GM21447 (cell line): ENCODE results near the gene TNRC18.
"Not testable (repeated sequence)": the region's sequence is repeated elsewhere in the genome, so short reads cannot be mapped to it uniquely, and the experiment has no call there.

Experiments
- ATAC-seq: cut with Tn5 transposase; IDR thresholded peaks from one replicate; pipeline ENCODE4 v1.9.1; 2021; ENCODE audit not compliant: unreplicated experiment

The TNRC18 gene

GRCh38 chr7:5377816-5378215 lies 45.8 kb downstream of the TNRC18 start:
- ATAC-seq, result no peak

- no peak for ATAC-seq
Measured at GRCh38 chr7:5377279-5377678, 46.4 kb downstream of the TNRC18 start.

- ATAC-seq, result no peak
Measured at GRCh38 chr7:5375925-5376324, 47.7 kb downstream of the TNRC18 start.

- ATAC-seq, result no peak
Measured at GRCh38 chr7:5374464-5374863, 49.2 kb downstream of the TNRC18 start.

GRCh38 chr7:5373300-5373699 lies 50.3 kb downstream of the TNRC18 start:
- no peak for ATAC-seq

- ATAC-seq, result no peak
Measured at GRCh38 chr7:5370454-5371353, 52.9 kb downstream of the TNRC18 start.

GRCh38 chr7:5367661-5368060 lies 56.0 kb downstream of the TNRC18 start:
- ATAC-seq, result no peak

- peak; percentile 64 for ATAC-seq
Measured at GRCh38 chr7:5365976-5366625, 57.5 kb downstream of the TNRC18 start.

GRCh38 chr7:5363729-5364128 lies 59.9 kb downstream of the TNRC18 start:
- ATAC-seq, result no peak

GRCh38 chr7:5362466-5362865 lies 61.2 kb downstream of the TNRC18 start:
- no peak for ATAC-seq

- ATAC-seq, result no peak
Measured at GRCh38 chr7:5361446-5362127, 62.0 kb downstream of the TNRC18 start.

GRCh38 chr7:5360971-5361370 lies 62.7 kb downstream of the TNRC18 start:
- ATAC-seq, result no peak

GRCh38 chr7:5360451-5360850 lies 63.2 kb downstream of the TNRC18 start:
- no peak for ATAC-seq

GRCh38 chr7:5360021-5360420 lies 63.6 kb downstream of the TNRC18 start:
- not testable (repeated sequence) for ATAC-seq

GRCh38 chr7:5359344-5359743 lies 64.3 kb downstream of the TNRC18 start:
- no peak for ATAC-seq

- no peak for ATAC-seq
Measured at GRCh38 chr7:5357951-5358350, 65.7 kb downstream of the TNRC18 start.

- ATAC-seq, result no peak
Measured at GRCh38 chr7:5356751-5357119, 66.9 kb downstream of the TNRC18 start.

GRCh38 chr7:5354460-5355232 lies 69.0 kb downstream of the TNRC18 start:
- ATAC-seq, result no peak

- no peak for ATAC-seq
Measured at GRCh38 chr7:5352440-5353010, 71.1 kb downstream of the TNRC18 start.

GRCh38 chr7:5351507-5352265 lies 71.9 kb downstream of the TNRC18 start:
- no peak for ATAC-seq
